ENCODE results near the gene TRIO. TPM values are rescaled to one million over a fixed set of nuclear protein-coding genes. Genes with fewer than 3 reads are reported as not detected.

Gene TRIO
- polyA plus RNA-seq, 1 donor (not counting 4 experiments of a cell fraction or from before 2014, with no cell fraction given): 57.2 TPM

DNA sequence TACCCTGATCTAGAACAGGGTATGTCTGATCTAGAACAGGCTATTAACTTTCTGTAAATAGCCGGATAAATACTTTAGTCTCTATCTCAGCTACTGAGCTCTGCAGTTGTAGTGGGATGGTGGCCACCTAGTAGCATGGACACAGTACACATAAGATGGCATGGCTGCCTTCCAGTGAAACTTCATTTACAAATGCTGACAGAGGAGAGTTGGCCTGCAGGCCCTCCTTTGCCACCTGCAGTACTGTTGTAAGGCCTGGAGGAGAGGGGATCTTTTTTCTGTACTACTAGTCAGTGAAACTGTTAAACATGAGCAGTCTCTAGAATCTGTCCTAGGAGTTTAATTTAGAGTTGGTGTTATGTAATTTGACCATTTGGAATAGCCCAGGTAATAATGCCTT, 86.0 kb downstream of the TRIO start:
- no peak overlapping the region for H3K4me3 ChIP-seq (ENCODE audit: control insufficient read depth in 2 of 3, extremely low read depth in 1 of 3, insufficient read depth in 2 of 3, low read depth in 1 of 3, low read length in 3 of 3)
- no peaks in the 10 kb centered on the region for H3K9me3 ChIP-seq (ENCODE audit: control insufficient read depth, low read depth, low read length)
- peaks cover 9% of the 10 kb centered on the region for H3K4me1 ChIP-seq (ENCODE audit: control insufficient read depth, extremely low read depth, insufficient read depth, low read length)
- H3K36me3 ChIP-seq (ENCODE audit: control insufficient read depth in 2 of 2, extremely low read depth in 1 of 2, insufficient read depth in 2 of 2, low read length in 2 of 2): no peaks in the 10 kb centered on the region
- H3K27me3 ChIP-seq (ENCODE audit: control insufficient read depth, extremely low read depth, insufficient read depth, low read length): no peaks in the 10 kb centered on the region
- FAIRE-seq (no peak), DNase-seq (ENCODE audit: low read depth, low spot score) (no peak)
- dilution Hi-C loops (cut with MboI; ENCODE audit: extremely low pct_ligation_motif_present, low sequenced_read_pairs): no loop called here
- H2AFZ ChIP-seq (ENCODE audit: control insufficient read depth, low read length): no peak overlapping the region
- H4K20me1 ChIP-seq (ENCODE audit: control insufficient read depth, extremely low read depth, insufficient read depth, low read length): peaks cover 14% of the 10 kb centered on the region
- no peak overlapping the region for H3K4me2 ChIP-seq (ENCODE audit: control insufficient read depth, extremely low read depth, insufficient read depth, low read depth, low read length)
- peaks cover 7% of the 10 kb centered on the region for H3K9me1 ChIP-seq (ENCODE audit: control insufficient read depth, extremely low read depth, insufficient read depth, low read length)
- H3K79me2 ChIP-seq (ENCODE audit: control insufficient read depth, insufficient read depth, low read length): peaks cover 100% of the 10 kb centered on the region
- H3K27ac ChIP-seq (ENCODE audit: control insufficient read depth, insufficient read depth, low read length): no peak overlapping the region
- H3K9ac ChIP-seq (ENCODE audit: control insufficient read depth, extremely low read depth, insufficient read depth, low read length): no peak overlapping the region
- TF ChIP-seq EZH2 (IDR thresholded peaks at IDR 0.05; ENCODE audit: low read length): no peak
- TF ChIP-seq CTCF (optimal IDR thresholded peaks at IDR 0.05 in 1 of 3, IDR thresholded peaks at IDR 0.05 in 1 of 3, conservative IDR thresholded peaks at IDR 0.05 in 1 of 3; ENCODE audit: extremely low read depth in 1 of 3, insufficient read depth in 2 of 3, low read length in 3 of 3): no peak

- peaks cover 13% of the 10 kb centered on the region for H4K20me1 ChIP-seq (ENCODE audit: control insufficient read depth, extremely low read depth, insufficient read depth, low read length)
- peaks cover 7% of the 10 kb centered on the region for H3K9me1 ChIP-seq (ENCODE audit: control insufficient read depth, extremely low read depth, insufficient read depth, low read length)
- TF ChIP-seq EZH2 (IDR thresholded peaks at IDR 0.05; ENCODE audit: low read length) (no peak), CTCF (optimal IDR thresholded peaks at IDR 0.05 in 1 of 3, IDR thresholded peaks at IDR 0.05 in 1 of 3, conservative IDR thresholded peaks at IDR 0.05 in 1 of 3; ENCODE audit: extremely low read depth in 1 of 3, insufficient read depth in 2 of 3, low read length in 3 of 3) (no peak)
- peaks cover 12% of the 10 kb centered on the region for H3K4me1 ChIP-seq (ENCODE audit: control insufficient read depth, extremely low read depth, insufficient read depth, low read length)
- DNase-seq (ENCODE audit: low read depth, low spot score): no peak
- no peaks in the 10 kb centered on the region for H3K36me3 ChIP-seq (ENCODE audit: control insufficient read depth in 2 of 2, extremely low read depth in 1 of 2, insufficient read depth in 2 of 2, low read length in 2 of 2)
- H3K79me2 ChIP-seq (ENCODE audit: control insufficient read depth, insufficient read depth, low read length): peaks cover 99% of the 10 kb centered on the region
- H3K27ac ChIP-seq (ENCODE audit: control insufficient read depth, insufficient read depth, low read length): no peak overlapping the region
- H3K9me3 ChIP-seq (ENCODE audit: control insufficient read depth, low read depth, low read length): no peaks in the 10 kb centered on the region
- H3K9ac ChIP-seq (ENCODE audit: control insufficient read depth, extremely low read depth, insufficient read depth, low read length): no peak overlapping the region
- H2AFZ ChIP-seq (ENCODE audit: control insufficient read depth, low read length): no peak overlapping the region
- H3K27me3 ChIP-seq (ENCODE audit: control insufficient read depth, extremely low read depth, insufficient read depth, low read length): no peaks in the 10 kb centered on the region
- H3K4me2 ChIP-seq (ENCODE audit: control insufficient read depth, extremely low read depth, insufficient read depth, low read depth, low read length): no peak overlapping the region
- dilution Hi-C loops (cut with MboI; ENCODE audit: extremely low pct_ligation_motif_present, low sequenced_read_pairs): no loop called here
- H3K4me3 ChIP-seq (ENCODE audit: control insufficient read depth in 2 of 3, extremely low read depth in 1 of 3, insufficient read depth in 2 of 3, low read depth in 1 of 3, low read length in 3 of 3): no peak overlapping the region
- no peak for FAIRE-seq
Measured at GRCh38 chr5:14229734-14230133, 86.6 kb downstream of the TRIO start.

All from keratinocyte (primary cell).